Naive thymus-derived CD4-positive, alpha-beta T cell (primary cell): ENCODE measurements around the gene ALX3. TPM values are rescaled to one million over a fixed set of nuclear protein-coding genes. Genes with fewer than 3 reads are reported as not detected.

Experiments
- ATAC-seq: fragments of 150-1000 bp; cut with Tn5 transposase; 2 replicates; pipeline ENCODE4 v1.10.0; 2021; ENCODE audit warnings: mild to moderate bottlenecking, moderate library complexity
- CTCF ChIA-PET: fragments of 350-600 bp; sonication (Branson Sonifier 250); formaldehyde crosslinking; loops from one replicate; lab custom pipeline; 2021; ENCODE audit warnings: antibody characterized with exemption; lab: Charles Lee
- POLR2A ChIA-PET: fragments of 350-600 bp; sonication (Branson Sonifier 250); formaldehyde crosslinking; loops from one replicate; lab custom pipeline; 2021; ENCODE audit warnings: antibody characterized with exemption, inconsistent platforms; lab: Charles Lee
- DNase-seq, 9 donors: peaks; one replicate each; pipeline versions ENCODE4 v3.0.0 to v3.0.0-alpha.2; 2020 to 2022; ENCODE audit warnings: mixed read lengths in 1 of 9
- H3K27ac ChIP-seq: one replicate; pipeline ENCODE4 v1.7.0; 2013; ENCODE audit warnings: mild to moderate bottlenecking, low read depth, low read length, moderate library complexity
- H3K27me3 ChIP-seq, 2 donors: one replicate each; pipeline ENCODE4 v1.7.0; 2013; ENCODE audit warnings: low read length in 2 of 2, mild to moderate bottlenecking in 2 of 2, moderate library complexity in 2 of 2; ENCODE audit not compliant: control insufficient read depth in 2 of 2, insufficient read depth in 2 of 2
- H3K36me3 ChIP-seq, 3 experiments: 1 replicate in 2 of 3; 2 replicates in 1 of 3; pipeline ENCODE4 v1.7.0; 2013; ENCODE audit warnings: low read length in 3 of 3, mild to moderate bottlenecking in 3 of 3, moderate library complexity in 1 of 3; ENCODE audit not compliant: insufficient read depth in 3 of 3, control insufficient read depth in 2 of 3
- H3K4me1 ChIP-seq, 2 donors: one replicate each; pipeline ENCODE4 v1.7.0; 2013; ENCODE audit warnings: low read length in 2 of 2, mild to moderate bottlenecking in 2 of 2, moderate library complexity in 1 of 2; ENCODE audit not compliant: control insufficient read depth in 2 of 2, insufficient read depth in 2 of 2
- H3K4me3 ChIP-seq: 2 replicates; pipeline ENCODE4 v1.7.0; 2013; ENCODE audit warnings: mild to moderate bottlenecking, low read length
- H3K9me3 ChIP-seq, 3 experiments: 1 replicate in 2 of 3; 2 replicates in 1 of 3; pipeline ENCODE4 v1.7.0; 2013; ENCODE audit warnings: low read length in 3 of 3; ENCODE audit not compliant: control insufficient read depth in 2 of 3
- H3K27ac Mint-ChIP-seq, 9 donors: one replicate each; pipeline ENCODE4 v1.8.0; 2020 to 2022; ENCODE audit warnings: mixed read lengths in 9 of 9, mild to moderate bottlenecking in 8 of 9, moderate library complexity in 5 of 9, inconsistent platforms in 2 of 9
- H3K27me3 Mint-ChIP-seq, 5 donors: one replicate each; pipeline ENCODE4 v1.8.0; 2021 to 2022; ENCODE audit warnings: mixed read lengths in 5 of 5, mild to moderate bottlenecking in 1 of 5
- H3K36me3 Mint-ChIP-seq, 5 donors: one replicate each; pipeline ENCODE4 v1.8.0; 2020 to 2022; ENCODE audit warnings: mixed read lengths in 5 of 5, mild to moderate bottlenecking in 3 of 5, inconsistent platforms in 1 of 5
- H3K4me1 Mint-ChIP-seq, 7 donors: one replicate each; pipeline ENCODE4 v1.8.0; 2020 to 2022; ENCODE audit warnings: mixed read lengths in 7 of 7, mild to moderate bottlenecking in 3 of 7, inconsistent platforms in 1 of 7
- H3K4me3 Mint-ChIP-seq, 10 donors: one replicate each; pipeline ENCODE4 v1.8.0; 2020 to 2022; ENCODE audit warnings: mild to moderate bottlenecking in 10 of 10, mixed read lengths in 10 of 10, moderate library complexity in 6 of 10, inconsistent platforms in 2 of 10
- H3K9me3 Mint-ChIP-seq, 11 donors: one replicate each; pipeline ENCODE4 v1.8.0; 2020 to 2022; ENCODE audit warnings: mixed read lengths in 11 of 11, mild to moderate bottlenecking in 4 of 11, inconsistent platforms in 1 of 11, moderate library complexity in 1 of 11
- intact Hi-C, 2 donors: fragments of 100-400 bp; cut with micrococcal nuclease; formaldehyde crosslinking; loops; one replicate each; pipeline ENCODE4 v1.15.1; 2023
- polyA plus RNA-seq, 2 donors: library from polyadenylated mRNA; unstranded; fragments of 300-500 nt; fragmentation: Illumina TruSeq; gene quantifications; one replicate each; pipeline ENCODE4 v1.2.3, GENCODE V29; 2021
- total RNA-seq, 6 experiments: library from RNA in 5 of 6; stranded (reverse) in 5 of 6; gene quantifications; 1 replicate in 5 of 6; 2 replicates in 1 of 6; pipeline ENCODE4 v1.2.3 and lab custom pipeline; 2021 to 2026

The ALX3 gene
- total and polyA plus RNA-seq, 7 experiments from 2014 or later, result not detected

DNA sequence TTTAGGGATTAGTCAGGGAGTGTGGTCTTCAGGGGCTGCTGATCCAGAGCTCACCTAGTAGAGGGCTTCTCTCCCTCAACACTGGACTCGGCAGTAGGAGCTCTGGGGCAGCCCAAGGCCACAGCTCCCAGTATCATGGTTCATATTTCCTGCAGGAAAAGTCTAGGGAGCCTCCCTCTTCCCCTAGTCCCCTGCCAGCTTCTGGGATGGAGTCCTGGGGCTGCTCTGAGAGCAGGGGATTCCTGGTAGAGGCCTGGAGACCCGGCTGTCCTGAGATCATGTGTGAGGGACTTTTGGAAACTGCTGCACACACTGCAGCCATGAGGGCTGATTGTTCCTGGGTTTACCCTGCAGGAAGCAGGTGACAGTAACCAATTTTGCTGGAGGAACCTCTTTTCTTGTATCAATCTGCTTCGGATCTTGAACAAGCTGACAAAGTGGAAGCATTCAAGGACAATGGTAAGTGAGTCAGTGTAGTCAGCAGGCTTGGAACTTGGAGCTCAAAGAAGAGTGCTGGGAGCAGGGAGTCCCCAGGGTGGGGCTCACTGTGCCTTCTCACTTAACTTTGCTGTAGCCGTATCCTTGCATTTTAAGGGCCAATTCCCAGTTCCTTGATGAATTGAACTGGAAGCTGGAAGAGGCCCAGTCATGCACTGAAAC, 19.7 kb downstream of the ALX3 start:
- intact Hi-C loops, result no loop called here
- no peaks in the 10 kb centered on the region for H3K27me3 Mint-ChIP-seq

DNA sequence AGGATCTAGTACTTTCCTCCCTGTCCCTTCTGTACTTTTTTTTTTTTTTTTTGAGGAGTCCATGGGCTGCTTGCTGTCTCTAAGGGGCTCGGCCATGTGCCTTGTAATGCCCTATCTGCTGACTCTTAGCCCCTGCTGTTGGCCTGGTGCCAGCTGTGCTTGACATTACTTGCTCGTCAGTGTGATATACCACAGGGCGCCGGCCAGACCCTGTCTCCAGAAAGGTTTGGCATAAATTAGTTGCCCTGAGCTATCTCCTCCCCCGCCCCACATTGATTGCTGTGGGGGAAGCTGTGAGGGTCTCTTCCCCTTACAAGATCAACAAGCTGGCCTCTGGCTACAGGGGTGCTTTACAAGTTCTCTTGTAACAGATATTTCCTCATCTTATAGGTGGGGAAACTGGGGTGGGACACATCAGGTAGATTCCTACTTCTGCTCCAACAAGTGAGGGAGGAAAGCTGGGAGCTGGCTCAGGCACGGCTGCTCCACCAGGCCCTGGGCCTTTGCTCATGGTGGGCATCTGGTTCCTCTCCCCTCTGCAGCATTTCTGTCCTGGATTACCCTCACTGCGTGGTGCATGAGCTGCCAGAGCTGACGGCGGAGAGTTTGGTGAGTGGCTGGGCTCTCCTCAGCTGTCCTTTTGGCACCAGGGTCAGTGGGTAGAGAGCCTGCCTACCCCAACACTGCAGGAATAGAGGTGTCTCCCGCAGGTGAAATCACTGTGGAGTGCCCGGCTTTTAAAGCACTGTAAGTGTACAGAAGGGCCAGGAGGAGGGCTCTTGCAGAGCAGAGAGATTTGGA, 20.5 kb downstream of the ALX3 start:
- ATAC-seq, result no peak
- Mint-ChIP-seq H3K9me3 (no peaks in the 10 kb centered on the region), H3K27me3 (no peaks in the 10 kb centered on the region), H3K27ac (no peak overlapping the region), H3K36me3 (peaks cover 16 to 74% (median 27%) of the 10 kb centered on the region in 5 donors), H3K4me3 (no peak overlapping the region), H3K4me1 (peaks cover 0 to 16% (median 4%) of the 10 kb centered on the region in 7 donors)
- H3K4me3 ChIP-seq, result no peak overlapping the region
- intact Hi-C loops, result no loop called here
- no peak overlapping the region for H3K27ac ChIP-seq
- CTCF ChIA-PET, result no interaction called here
- H3K27me3 ChIP-seq, result no peaks in the 10 kb centered on the region
- H3K9me3 ChIP-seq, result no peaks in the 10 kb centered on the region
- DNase-seq, result no peak
- POLR2A ChIA-PET, result interaction anchor here (0.6 kb wide), 1 partner anchor 24 kb away, joined by 3 read pairs; no protein-coding TSS in a partner anchor
- peaks cover 23 to 99% (median 36%) of the 10 kb centered on the region in 3 experiments for H3K36me3 ChIP-seq
- H3K4me1 ChIP-seq, result no peaks in the 10 kb centered on the region

More for the DNA sequence above, 19.7 kb downstream of the ALX3 start:
- DNase-seq, result no peak
- H3K36me3 Mint-ChIP-seq, result peaks cover 16 to 74% (median 24%) of the 10 kb centered on the region in 5 donors
- H3K9me3 Mint-ChIP-seq, result no peaks in the 10 kb centered on the region
- ATAC-seq, result no peak
- POLR2A ChIA-PET, result no interaction called here
- peaks cover 0 to 16% (median 4%) of the 10 kb centered on the region in 7 donors for H3K4me1 Mint-ChIP-seq
- H3K27ac Mint-ChIP-seq, result no peak overlapping the region
- no peak overlapping the region for H3K4me3 Mint-ChIP-seq
- Histone ChIP-seq H3K36me3 (peaks cover 26 to 99% (median 39%) of the 10 kb centered on the region in 3 experiments), H3K27me3 (no peaks in the 10 kb centered on the region), H3K4me1 (no peaks in the 10 kb centered on the region), H3K27ac (no peak overlapping the region), H3K4me3 (no peak overlapping the region), H3K9me3 (no peaks in the 10 kb centered on the region)
- CTCF ChIA-PET, result interaction anchor here (0.7 to 1.4 kb wide), 3 partner anchors 9 to 400 kb away, joined by 3 read pairs; no protein-coding TSS in a partner anchor

DNA sequence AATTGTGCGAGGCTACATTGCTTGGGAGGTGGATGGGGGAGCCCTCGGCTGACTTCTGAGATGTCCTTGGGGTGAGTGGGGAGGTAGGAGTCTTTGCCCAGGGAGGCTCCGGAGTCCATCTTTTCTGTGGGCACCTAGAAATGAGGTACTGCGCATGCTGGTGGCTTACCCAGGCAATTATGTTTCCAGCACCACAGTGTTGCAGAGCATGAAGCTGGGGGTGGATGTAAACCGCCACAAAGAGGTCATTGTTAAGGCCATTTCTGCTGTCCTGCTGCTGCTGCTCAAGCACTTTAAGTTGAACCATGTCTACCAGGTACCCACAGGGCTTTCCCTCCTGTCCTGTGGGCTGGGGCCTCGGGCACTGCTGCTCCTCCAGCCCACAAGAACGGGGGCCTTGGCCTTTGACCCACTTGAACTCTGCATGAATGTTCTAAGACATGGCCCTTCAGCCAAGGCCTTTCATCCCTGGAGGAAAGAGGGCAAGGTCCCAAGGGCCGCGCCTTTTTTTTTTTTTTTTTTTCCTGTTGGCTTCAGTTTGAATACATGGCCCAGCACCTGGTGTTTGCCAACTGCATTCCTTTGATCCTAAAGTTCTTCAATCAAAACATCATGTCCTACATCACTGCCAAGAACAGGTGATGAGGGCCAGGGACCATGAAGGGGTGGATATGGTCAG, 21.4 kb downstream of the ALX3 start:
- ChIA-PET CTCF (no interaction called here), POLR2A (no interaction called here)
- no peaks in the 10 kb centered on the region for H3K27me3 ChIP-seq
- Mint-ChIP-seq H3K36me3 (peaks cover 18 to 67% (median 28%) of the 10 kb centered on the region in 5 donors), H3K9me3 (no peaks in the 10 kb centered on the region), H3K27me3 (no peaks in the 10 kb centered on the region), H3K4me3 (no peak overlapping the region), H3K27ac (peak overlapping the region in 2 of 9 donors; percentile 33 to 79), H3K4me1 (peaks cover 0 to 16% (median 4%) of the 10 kb centered on the region in 7 donors)
- H3K4me1 ChIP-seq, result no peaks in the 10 kb centered on the region
- ATAC-seq (no peak), DNase-seq (no peak)
- H3K36me3 ChIP-seq, result peaks cover 20 to 99% (median 34%) of the 10 kb centered on the region in 3 experiments
- no peak overlapping the region for H3K27ac ChIP-seq
- intact Hi-C loops, result no loop called here
- H3K4me3 ChIP-seq, result no peak overlapping the region
- H3K9me3 ChIP-seq, result no peaks in the 10 kb centered on the region

DNA sequence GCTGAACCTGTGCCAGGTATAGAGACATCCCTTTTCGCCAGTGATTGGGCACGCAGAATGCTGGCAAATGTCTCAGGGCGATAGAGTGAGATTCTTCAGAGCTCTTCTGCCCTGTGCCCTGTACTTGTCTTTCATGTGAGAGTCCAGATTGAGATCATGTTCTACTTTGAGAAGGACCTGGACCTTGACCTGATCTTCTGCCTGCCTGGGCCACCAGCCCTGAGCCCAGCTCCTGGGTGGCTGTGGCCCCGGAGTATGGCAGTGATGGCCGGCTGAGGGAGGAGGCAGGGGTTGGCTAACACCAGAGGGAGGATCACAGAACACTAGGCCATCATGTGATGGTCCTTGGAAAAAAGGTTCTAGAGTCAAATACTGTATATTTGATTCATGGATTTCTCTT, 22.2 kb downstream of the ALX3 start:
- H3K36me3 ChIP-seq, result peaks cover 22 to 99% (median 32%) of the 10 kb centered on the region in 3 experiments
- Mint-ChIP-seq H3K27ac (peak overlapping the region in 3 of 9 donors; percentile 33 to 63 (median 45)), H3K9me3 (no peaks in the 10 kb centered on the region), H3K4me1 (peaks cover 0 to 9% (median 0%) of the 10 kb centered on the region in 7 donors), H3K36me3 (peaks cover 22 to 67% (median 27%) of the 10 kb centered on the region in 5 donors), H3K27me3 (no peaks in the 10 kb centered on the region), H3K4me3 (no peak overlapping the region)
- H3K27me3 ChIP-seq, result no peaks in the 10 kb centered on the region
- ChIA-PET POLR2A (no interaction called here), CTCF (interaction anchor here (1.2 kb wide), 1 partner anchor 11 kb away, joined by 5 read pairs; no protein-coding TSS in a partner anchor)
- DNase-seq, result no peak
- intact Hi-C loops, result no loop called here
- H3K9me3 ChIP-seq, result no peaks in the 10 kb centered on the region
- no peak for ATAC-seq
- H3K27ac ChIP-seq, result no peak overlapping the region
- H3K4me1 ChIP-seq, result no peaks in the 10 kb centered on the region
- H3K4me3 ChIP-seq, result no peak overlapping the region

DNA sequence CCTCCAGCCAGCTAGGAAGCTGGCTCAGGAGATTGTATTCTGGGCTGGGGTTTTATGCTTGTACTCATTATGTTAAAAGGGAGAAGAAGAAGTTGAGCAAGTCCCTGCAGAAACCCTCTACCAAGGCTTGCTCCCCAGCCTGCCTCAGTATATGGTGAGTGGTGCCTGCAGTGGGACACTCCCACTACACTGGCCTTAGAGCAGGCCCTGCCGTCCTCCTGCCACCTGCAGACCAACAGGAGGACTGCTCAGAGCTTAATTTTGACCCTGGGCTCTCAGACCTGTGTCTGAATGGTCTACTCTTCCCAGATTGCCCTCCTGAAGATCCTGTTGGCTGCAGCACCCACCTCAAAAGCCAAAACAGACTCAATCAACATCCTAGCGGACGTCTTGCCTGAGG, 23.0 kb downstream of the ALX3 start:
- intact Hi-C loops, result no loop called here
- Mint-ChIP-seq H3K36me3 (peaks cover 17 to 67% (median 28%) of the 10 kb centered on the region in 5 donors), H3K4me1 (peaks cover 0 to 6% (median 0%) of the 10 kb centered on the region in 7 donors), H3K27me3 (no peaks in the 10 kb centered on the region), H3K9me3 (no peaks in the 10 kb centered on the region), H3K4me3 (no peak overlapping the region), H3K27ac (no peak overlapping the region)
- DNase-seq (no peak), ATAC-seq (no peak)
- CTCF ChIA-PET, result interaction anchor here (0.6 to 1.2 kb wide), 2 partner anchors 12 to 126 kb away, joined by 3 to 5 read pairs; no protein-coding TSS in a partner anchor
- Histone ChIP-seq H3K27ac (no peak overlapping the region), H3K36me3 (peaks cover 26 to 99% (median 30%) of the 10 kb centered on the region in 3 experiments), H3K4me1 (no peaks in the 10 kb centered on the region), H3K9me3 (no peaks in the 10 kb centered on the region), H3K4me3 (no peak overlapping the region), H3K27me3 (no peaks in the 10 kb centered on the region)
- POLR2A ChIA-PET, result no interaction called here

DNA sequence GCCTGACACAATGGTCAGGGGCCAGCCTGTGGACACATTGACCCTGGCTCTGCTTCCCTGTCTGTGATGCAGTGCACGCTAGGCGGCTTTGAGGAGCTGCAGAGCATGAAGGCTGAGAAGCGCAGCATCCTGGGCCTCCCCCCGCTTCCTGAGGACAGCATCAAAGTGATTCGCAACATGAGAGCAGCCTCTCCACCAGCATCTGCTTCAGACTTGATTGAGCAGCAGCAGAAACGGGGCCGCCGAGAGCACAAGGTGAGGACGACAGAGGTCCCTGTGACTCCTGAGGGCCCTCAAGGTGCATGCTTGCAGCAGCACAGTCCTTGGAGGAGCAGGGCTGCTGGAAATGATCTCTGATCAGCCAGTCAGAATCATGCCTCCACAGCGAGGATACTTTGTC, 27.5 kb downstream of the ALX3 start:
- Mint-ChIP-seq H3K9me3 (no peaks in the 10 kb centered on the region), H3K4me1 (peaks cover 0 to 6% (median 0%) of the 10 kb centered on the region in 7 donors), H3K27me3 (no peaks in the 10 kb centered on the region), H3K4me3 (no peak overlapping the region), H3K36me3 (peaks cover 13 to 68% (median 32%) of the 10 kb centered on the region in 5 donors), H3K27ac (no peak overlapping the region)
- no peak overlapping the region for H3K27ac ChIP-seq
- no peaks in the 10 kb centered on the region for H3K27me3 ChIP-seq
- POLR2A ChIA-PET, result no interaction called here
- peaks cover 29 to 99% (median 34%) of the 10 kb centered on the region in 3 experiments for H3K36me3 ChIP-seq
- CTCF ChIA-PET, result interaction anchor here (0.6 kb wide), 1 partner anchor 11 kb away, joined by 3 read pairs; no protein-coding TSS in a partner anchor
- DNase-seq (no peak), ATAC-seq (no peak)
- intact Hi-C loops, result no loop called here
- H3K4me3 ChIP-seq, result no peak overlapping the region
- H3K9me3 ChIP-seq, result no peaks in the 10 kb centered on the region
- no peaks in the 10 kb centered on the region for H3K4me1 ChIP-seq
